ENCODE measurements around the gene MEAF6.

DNA sequence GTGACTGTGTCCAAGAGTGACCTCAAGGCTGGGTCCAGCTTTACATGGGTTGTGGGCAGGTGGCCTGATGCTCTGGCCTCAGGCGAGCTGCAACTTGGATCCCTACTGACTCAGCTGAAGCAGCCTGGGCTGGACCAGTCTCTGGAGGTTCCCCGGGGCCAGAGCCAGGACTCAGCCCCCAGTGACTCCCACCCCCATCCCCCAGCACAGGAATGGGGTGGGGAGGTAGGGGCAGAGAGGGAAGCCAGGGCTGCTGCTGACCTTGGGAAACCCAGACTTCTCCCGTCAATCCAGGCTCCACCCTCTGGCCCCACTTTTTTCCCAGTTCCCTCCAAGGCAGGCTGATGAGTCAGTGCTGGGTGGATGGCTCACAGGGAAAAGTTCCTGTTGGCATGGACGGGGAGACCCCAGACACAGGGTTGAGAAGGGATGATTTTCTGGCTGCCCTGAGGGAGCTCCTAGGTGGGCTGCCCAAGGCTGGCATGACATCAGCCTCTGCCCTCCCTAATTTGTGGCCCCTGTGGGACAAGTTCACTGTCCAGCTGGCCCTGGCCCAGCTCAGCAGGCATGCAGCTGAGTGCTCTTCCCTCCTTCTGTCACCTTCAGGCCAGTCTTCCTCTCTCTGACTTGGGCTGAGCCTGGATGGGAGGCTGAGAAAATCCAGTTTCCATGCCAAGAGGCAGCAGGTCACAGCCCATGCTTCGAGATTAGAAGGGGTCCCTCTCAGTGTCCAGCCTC is 37.9 kb downstream of the MEAF6 start:
- no peak for TF ChIP-seq POLR2A (IDR thresholded peaks at IDR 0.05)
- TF ChIP-seq, protein P1, sequence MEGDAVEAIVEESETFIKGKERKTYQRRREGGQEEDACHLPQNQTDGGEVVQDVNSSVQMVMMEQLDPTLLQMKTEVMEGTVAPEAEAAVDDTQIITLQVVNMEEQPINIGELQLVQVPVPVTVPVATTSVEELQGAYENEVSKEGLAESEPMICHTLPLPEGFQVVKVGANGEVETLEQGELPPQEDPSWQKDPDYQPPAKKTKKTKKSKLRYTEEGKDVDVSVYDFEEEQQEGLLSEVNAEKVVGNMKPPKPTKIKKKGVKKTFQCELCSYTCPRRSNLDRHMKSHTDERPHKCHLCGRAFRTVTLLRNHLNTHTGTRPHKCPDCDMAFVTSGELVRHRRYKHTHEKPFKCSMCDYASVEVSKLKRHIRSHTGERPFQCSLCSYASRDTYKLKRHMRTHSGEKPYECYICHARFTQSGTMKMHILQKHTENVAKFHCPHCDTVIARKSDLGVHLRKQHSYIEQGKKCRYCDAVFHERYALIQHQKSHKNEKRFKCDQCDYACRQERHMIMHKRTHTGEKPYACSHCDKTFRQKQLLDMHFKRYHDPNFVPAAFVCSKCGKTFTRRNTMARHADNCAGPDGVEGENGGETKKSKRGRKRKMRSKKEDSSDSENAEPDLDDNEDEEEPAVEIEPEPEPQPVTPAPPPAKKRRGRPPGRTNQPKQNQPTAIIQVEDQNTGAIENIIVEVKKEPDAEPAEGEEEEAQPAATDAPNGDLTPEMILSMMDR (IDR thresholded peaks at IDR 0.05): no peak
